ENCODE data around the gene BNC1.

BNC1 gene, protein sequence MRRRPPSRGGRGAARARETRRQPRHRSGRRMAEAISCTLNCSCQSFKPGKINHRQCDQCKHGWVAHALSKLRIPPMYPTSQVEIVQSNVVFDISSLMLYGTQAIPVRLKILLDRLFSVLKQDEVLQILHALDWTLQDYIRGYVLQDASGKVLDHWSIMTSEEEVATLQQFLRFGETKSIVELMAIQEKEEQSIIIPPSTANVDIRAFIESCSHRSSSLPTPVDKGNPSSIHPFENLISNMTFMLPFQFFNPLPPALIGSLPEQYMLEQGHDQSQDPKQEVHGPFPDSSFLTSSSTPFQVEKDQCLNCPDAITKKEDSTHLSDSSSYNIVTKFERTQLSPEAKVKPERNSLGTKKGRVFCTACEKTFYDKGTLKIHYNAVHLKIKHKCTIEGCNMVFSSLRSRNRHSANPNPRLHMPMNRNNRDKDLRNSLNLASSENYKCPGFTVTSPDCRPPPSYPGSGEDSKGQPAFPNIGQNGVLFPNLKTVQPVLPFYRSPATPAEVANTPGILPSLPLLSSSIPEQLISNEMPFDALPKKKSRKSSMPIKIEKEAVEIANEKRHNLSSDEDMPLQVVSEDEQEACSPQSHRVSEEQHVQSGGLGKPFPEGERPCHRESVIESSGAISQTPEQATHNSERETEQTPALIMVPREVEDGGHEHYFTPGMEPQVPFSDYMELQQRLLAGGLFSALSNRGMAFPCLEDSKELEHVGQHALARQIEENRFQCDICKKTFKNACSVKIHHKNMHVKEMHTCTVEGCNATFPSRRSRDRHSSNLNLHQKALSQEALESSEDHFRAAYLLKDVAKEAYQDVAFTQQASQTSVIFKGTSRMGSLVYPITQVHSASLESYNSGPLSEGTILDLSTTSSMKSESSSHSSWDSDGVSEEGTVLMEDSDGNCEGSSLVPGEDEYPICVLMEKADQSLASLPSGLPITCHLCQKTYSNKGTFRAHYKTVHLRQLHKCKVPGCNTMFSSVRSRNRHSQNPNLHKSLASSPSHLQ

DNA sequence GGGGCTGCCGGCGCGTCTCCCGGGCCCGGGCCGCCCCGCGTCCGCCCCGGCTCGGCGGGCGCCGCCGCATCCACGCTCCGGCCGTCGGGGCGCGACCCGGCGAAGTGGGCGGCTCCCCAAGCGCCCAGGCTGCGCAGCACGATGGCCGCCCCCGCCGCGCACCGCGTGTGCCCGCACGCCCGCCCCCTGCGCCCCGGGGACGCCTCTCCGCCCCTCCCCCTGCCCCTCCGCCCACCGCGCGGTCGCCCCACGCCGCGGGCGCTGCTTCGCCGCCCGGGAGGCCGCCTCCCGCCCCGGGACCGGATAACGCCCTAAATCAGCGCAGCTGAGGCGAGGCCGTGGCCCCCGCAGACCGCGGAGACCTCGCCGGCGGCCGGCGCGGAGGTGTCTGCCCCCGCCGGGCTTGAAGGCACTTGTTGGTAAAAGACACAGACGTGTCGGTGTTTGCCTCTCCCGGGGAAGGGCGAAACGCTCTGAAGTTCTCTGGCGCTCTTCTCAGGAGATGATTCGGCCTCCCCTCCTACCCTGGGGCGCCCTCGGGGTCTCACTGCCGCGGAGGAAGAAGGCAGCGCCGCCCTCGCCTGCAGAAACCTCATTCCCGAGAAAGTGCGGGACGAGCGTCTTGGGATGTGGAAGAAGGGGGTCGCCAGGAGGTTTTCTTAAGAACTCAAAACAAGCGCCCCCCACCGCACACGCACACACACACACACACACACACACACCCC is at the start of gene BNC1:
Gene BNC1 (minus strand): TSS at position 106 of the 725 bp plus-strand sequence. CDS start 36 bp downstream, at position 70.
- DNase-seq = no peak

GRCh38 chr15:83327041-83327440 is 42.6 kb upstream of the BNC1 start:
- no peak for DNase-seq

- DNase-seq = no peak
Measured at GRCh38 chr15:83324799-83325198, 40.3 kb upstream of the BNC1 start.

DNA sequence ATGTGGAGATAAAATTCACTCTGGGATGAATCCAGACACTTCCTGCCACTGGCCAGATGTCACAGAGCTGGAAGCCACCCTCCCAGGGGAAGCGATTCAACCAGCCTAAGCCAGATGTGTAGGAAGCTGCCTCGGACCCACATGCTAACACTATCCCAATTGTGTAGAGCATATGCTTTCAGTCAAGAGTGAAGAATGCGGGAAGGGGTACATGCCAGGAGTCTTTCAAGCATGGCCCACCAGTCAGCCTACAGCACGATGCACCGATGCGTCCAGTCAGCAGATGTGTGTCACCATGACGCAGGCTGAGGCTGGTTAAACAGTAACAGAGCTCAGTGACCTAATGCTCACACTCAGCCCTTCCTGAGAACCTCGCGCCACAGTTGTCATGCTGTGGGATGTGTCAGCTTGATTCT is 38.8 kb upstream of the BNC1 start:
- no peak for DNase-seq

- DNase-seq = no peak
Measured at GRCh38 chr15:83322691-83323090, 38.2 kb upstream of the BNC1 start.

GRCh38 chr15:83322061-83322460 is 37.6 kb upstream of the BNC1 start:
- DNase-seq = no peak

- no peak for DNase-seq
Measured at GRCh38 chr15:83320844-83321243, 36.4 kb upstream of the BNC1 start.

- no peak for DNase-seq
Measured at GRCh38 chr15:83320404-83320803, 35.9 kb upstream of the BNC1 start.

DNA sequence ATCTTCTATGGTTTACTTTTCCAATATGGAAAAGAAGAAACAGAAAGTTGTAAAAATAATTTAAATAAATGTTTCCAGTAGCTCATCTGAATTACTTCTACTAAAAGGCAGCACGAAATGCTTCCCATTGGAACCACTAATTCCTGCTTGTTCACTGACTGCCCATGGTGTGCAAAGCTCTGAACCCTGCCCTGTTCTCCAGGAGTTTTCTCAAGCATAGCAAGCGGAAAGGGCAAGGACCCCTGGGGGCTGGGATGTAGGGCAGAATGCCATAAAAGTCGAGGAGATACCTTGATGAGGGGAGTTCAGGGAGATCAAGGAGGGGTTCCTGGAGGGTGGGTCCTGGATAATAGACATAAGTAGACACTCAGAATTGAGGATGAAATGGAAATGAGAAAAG is 35.3 kb upstream of the BNC1 start:
- no peak for DNase-seq

GRCh38 chr15:83318861-83319415 is 34.5 kb upstream of the BNC1 start:
- DNase-seq = no peak

GRCh38 chr15:83318036-83318435 is 33.6 kb upstream of the BNC1 start:
- DNase-seq = no peak

- DNase-seq = no peak
Measured at GRCh38 chr15:83312071-83312470, 27.6 kb upstream of the BNC1 start.

DNA sequence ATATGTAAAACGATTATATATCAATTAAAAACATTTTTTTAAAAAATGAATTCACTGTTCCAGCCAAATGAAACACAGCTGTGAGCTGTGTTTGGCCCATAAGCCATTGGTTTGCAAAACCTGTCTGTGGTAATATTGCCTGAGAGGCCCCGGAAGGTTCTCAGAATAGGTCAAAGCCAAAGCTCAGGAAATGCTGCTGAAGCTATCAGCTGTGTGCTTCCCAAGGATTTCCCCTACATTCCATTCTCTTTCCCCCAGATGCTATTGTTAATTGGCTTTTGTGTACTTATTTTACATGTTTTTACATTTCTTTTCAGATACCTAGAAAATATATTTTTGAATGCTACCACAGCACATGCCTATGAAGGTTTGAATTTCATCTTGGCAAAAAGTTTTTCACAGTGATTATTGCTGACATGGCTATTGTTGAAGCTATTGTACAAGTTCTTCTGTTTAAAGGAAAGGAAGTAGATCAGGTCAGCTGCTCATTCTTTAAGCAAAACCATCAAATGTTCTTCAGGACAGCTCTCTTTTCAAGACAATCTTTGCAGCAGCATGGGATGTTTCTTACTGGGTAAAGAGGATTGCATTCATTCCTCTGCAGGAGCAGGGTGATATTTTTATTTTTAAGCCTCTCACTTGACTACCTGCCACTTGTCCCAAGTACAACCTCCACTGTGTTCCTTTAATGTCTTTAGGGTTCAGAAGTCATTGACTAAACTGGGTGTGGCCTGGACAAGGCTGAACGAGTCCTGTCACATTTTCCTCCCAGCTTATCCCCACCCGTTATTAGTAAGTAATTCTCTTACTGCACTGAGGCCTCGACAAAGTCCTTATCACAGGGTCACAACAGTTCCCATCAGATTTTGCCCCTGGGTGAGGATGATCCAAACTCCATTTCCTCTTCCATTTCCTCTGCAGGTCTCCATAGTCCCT is 26.3 kb upstream of the BNC1 start:
- no peak for DNase-seq

DNA sequence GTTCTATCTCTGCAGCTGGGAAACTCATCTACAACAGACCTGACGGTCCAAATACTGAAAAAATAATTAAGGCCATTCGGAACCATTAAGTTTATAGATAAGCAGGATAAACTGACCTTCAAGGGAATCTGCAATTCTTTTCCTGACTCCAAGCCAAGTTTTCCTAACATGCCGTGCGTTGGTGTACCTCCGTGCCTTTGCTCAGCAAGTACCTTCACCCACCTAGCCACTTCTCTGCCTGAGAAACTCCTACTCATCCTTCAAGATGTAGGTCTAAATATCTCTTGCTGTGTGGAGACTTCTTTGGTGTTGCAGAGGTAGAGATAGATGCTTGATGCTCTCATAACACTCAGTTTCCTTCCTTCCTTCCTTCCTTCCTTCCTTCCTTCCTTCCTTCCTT is 24.2 kb upstream of the BNC1 start:
- DNase-seq = no peak

- DNase-seq = no peak
Measured at GRCh38 chr15:83306561-83306960, 22.1 kb upstream of the BNC1 start.

- DNase-seq = no peak
Measured at GRCh38 chr15:83305704-83306291, 21.3 kb upstream of the BNC1 start.

- DNase-seq = no peak
Measured at GRCh38 chr15:83304861-83305703, 20.6 kb upstream of the BNC1 start.

- DNase-seq = no peak
Measured at GRCh38 chr15:83303535-83303934, 19.1 kb upstream of the BNC1 start.

DNA sequence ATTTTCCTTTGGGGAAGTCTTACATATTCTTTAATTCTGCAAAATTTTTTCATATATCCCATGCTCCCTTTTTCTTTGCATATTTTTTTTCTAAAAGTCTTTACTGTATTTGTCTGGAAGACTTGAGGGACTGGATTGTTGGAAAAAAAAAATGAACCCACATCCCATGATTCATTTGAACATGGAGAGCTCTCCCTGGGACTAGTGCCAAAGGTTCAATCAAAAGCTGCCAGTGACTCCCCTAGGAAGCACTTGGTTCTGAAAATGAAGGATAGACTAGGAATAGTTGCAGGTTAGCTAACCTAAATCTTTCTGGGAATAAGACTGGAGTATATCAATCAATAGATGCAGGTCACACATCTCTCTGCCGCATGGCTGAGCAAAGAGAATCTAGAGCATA is 16.4 kb upstream of the BNC1 start:
- DNase-seq = no peak

GRCh38 chr15:83299462-83299861 is 15.0 kb upstream of the BNC1 start:
- DNase-seq = peak; percentile 2

All from NCI-H2029 treated with DMSO at 0.1 percent for 48 hours (cell line).